ENCODE measurements around the gene BLOC1S1.
A peak's percentile ranks its signal among the peaks of the same experiment; 100 is the strongest.

Gene BLOC1S1

GRCh38 chr12:55694651-55695050 lies 21.2 kb upstream of the BLOC1S1 start:
- DNase-seq (ENCODE audit: low read depth), result no peak

- no peak for DNase-seq (ENCODE audit: low read depth)
These were observed 20.5 kb upstream of the BLOC1S1 start for GRCh38 chr12:55695349-55695748.

GRCh38 chr12:55696141-55696540 lies 19.7 kb upstream of the BLOC1S1 start:
- DNase-seq (ENCODE audit: low read depth), result no peak

- no peak for DNase-seq (ENCODE audit: low read depth)
These were observed 18.9 kb upstream of the BLOC1S1 start for GRCh38 chr12:55696796-55697462.

- no peak for DNase-seq (ENCODE audit: low read depth)
These were observed 18.2 kb upstream of the BLOC1S1 start for GRCh38 chr12:55697686-55698085.

- no peak for DNase-seq (ENCODE audit: low read depth)
These were observed 17.4 kb upstream of the BLOC1S1 start for GRCh38 chr12:55698241-55698955.

GRCh38 chr12:55698965-55699364 lies 16.9 kb upstream of the BLOC1S1 start:
- DNase-seq (ENCODE audit: low read depth), result no peak

- DNase-seq (ENCODE audit: low read depth), result no peak
These were observed 16.3 kb upstream of the BLOC1S1 start for GRCh38 chr12:55699471-55700055.

- no peak for DNase-seq (ENCODE audit: low read depth)
These were observed 15.4 kb upstream of the BLOC1S1 start for GRCh38 chr12:55700255-55701018.

- no peak for DNase-seq (ENCODE audit: low read depth)
These were observed 13.0 kb upstream of the BLOC1S1 start for GRCh38 chr12:55702861-55703260.

- DNase-seq (ENCODE audit: low read depth), result no peak
These were observed 12.6 kb upstream of the BLOC1S1 start for GRCh38 chr12:55703288-55703687.

- DNase-seq (ENCODE audit: low read depth), result no peak
These were observed 11.7 kb upstream of the BLOC1S1 start for GRCh38 chr12:55703901-55704761.

GRCh38 chr12:55704824-55705718 lies 10.8 kb upstream of the BLOC1S1 start:
- DNase-seq (ENCODE audit: low read depth), result no peak

GRCh38 chr12:55705782-55706402 lies 10.0 kb upstream of the BLOC1S1 start:
- DNase-seq (ENCODE audit: low read depth), result no peak

GRCh38 chr12:55706568-55707218 lies 9.2 kb upstream of the BLOC1S1 start:
- no peak for DNase-seq (ENCODE audit: low read depth)

GRCh38 chr12:55707219-55707671 lies 8.6 kb upstream of the BLOC1S1 start:
- no peak for DNase-seq (ENCODE audit: low read depth)

GRCh38 chr12:55707841-55708694 lies 7.8 kb upstream of the BLOC1S1 start, which contains the start of gene ITGA7:
TSS of gene ITGA7 (minus strand) at chr12:55707904. CDS start at chr12:55707682, 222 bp downstream.
- DNase-seq (ENCODE audit: low read depth), result peak; percentile 49

- DNase-seq (ENCODE audit: low read depth), result no peak
These were observed 7.1 kb upstream of the BLOC1S1 start for GRCh38 chr12:55708695-55709233.

Measured in stimulated activated CD8-positive, alpha-beta memory T cell treated with anti-CD3 and anti-CD28 coated beads, Interleukin-4, amount 100 ng/mL, for 24 hours (primary cell).